HEK293 (cell line): ENCODE measurements around the gene FGFBP3.

ENCODE experiments used
- BCL6B ChIP-seq: fragments of 450-650 bp; formaldehyde crosslinking; IDR thresholded peaks from 2 replicates; pipeline ENCODE4 v1.5.1; 2017; ENCODE audit warnings: missing biosample characterization, missing genetic modification characterization
- HOXC10 ChIP-seq: sonication (generic); formaldehyde crosslinking; IDR thresholded peaks from 2 replicates; pipeline ENCODE4 v1.8.1; 2023; ENCODE audit warnings: mild to moderate bottlenecking, missing genetic modification reagents
- KLF1 ChIP-seq: fragments of 450-650 bp; formaldehyde crosslinking; IDR thresholded peaks from 2 replicates; pipeline ENCODE4 v1.5.1; 2016; ENCODE audit warnings: missing biosample characterization, missing genetic modification characterization
- OVOL3 ChIP-seq: fragments of 450-650 bp; formaldehyde crosslinking; IDR thresholded peaks from 2 replicates; pipeline ENCODE4 v1.5.1; 2016; ENCODE audit warnings: missing biosample characterization, missing genetic modification characterization
- PATZ1 ChIP-seq: fragments of 450-650 bp; formaldehyde crosslinking; IDR thresholded peaks from 2 replicates; pipeline ENCODE4 v1.5.1; 2016; ENCODE audit warnings: missing biosample characterization, missing genetic modification characterization
- PRDM10 ChIP-seq: fragments of 450-650 bp; formaldehyde crosslinking; IDR thresholded peaks from 2 replicates; pipeline ENCODE4 v1.5.1; 2016; ENCODE audit warnings: missing biosample characterization, missing genetic modification characterization
- SCRT1 ChIP-seq: fragments of 450-650 bp; formaldehyde crosslinking; IDR thresholded peaks from 2 replicates; pipeline ENCODE4 v1.5.1; 2016; ENCODE audit warnings: missing biosample characterization, missing genetic modification characterization, borderline replicate concordance
- ZBTB20 ChIP-seq: fragments of 450-650 bp; formaldehyde crosslinking; IDR thresholded peaks from 2 replicates; pipeline ENCODE4 v1.5.1; 2016; ENCODE audit warnings: missing biosample characterization, missing genetic modification characterization
- ZBTB44 ChIP-seq: fragments of 450-650 bp; IDR thresholded peaks from 2 replicates; pipeline ENCODE4 v1.5.1; 2018; ENCODE audit warnings: missing biosample characterization, mild to moderate bottlenecking, missing genetic modification characterization
- ZBTB7A ChIP-seq: fragments of 450-650 bp; formaldehyde crosslinking; IDR thresholded peaks from 2 replicates; pipeline ENCODE4 v1.5.1; 2016; ENCODE audit warnings: low read depth, missing biosample characterization, missing genetic modification characterization
- ZFP37 ChIP-seq: fragments of 450-650 bp; formaldehyde crosslinking; IDR thresholded peaks from 2 replicates; pipeline ENCODE4 v1.5.1; 2016; ENCODE audit warnings: missing biosample characterization, missing genetic modification characterization
- ZNF157 ChIP-seq: fragments of 450-650 bp; formaldehyde crosslinking; IDR thresholded peaks from 2 replicates; pipeline ENCODE4 v1.5.1; 2016; ENCODE audit warnings: missing biosample characterization, missing genetic modification characterization
- ZNF184 ChIP-seq: fragments of 450-650 bp; IDR thresholded peaks from 2 replicates; pipeline ENCODE4 v1.5.1; 2018; ENCODE audit warnings: missing biosample characterization, mild to moderate bottlenecking, missing genetic modification characterization
- ZNF223 ChIP-seq: fragments of 450-650 bp; formaldehyde crosslinking; IDR thresholded peaks from 2 replicates; pipeline ENCODE4 v1.5.1; 2016; ENCODE audit warnings: missing biosample characterization, missing genetic modification characterization
- ZNF239 ChIP-seq: fragments of 450-650 bp; formaldehyde crosslinking; IDR thresholded peaks from 2 replicates; pipeline ENCODE4 v1.5.1; 2016; ENCODE audit warnings: missing biosample characterization, missing genetic modification characterization
- ZNF274 ChIP-seq, 2 experiments: fragments of 200-500 bp in 1 of 2; fragments of 450-650 bp in 1 of 2; sonication (Bioruptor generic) in 1 of 2; formaldehyde crosslinking in 1 of 2; IDR thresholded peaks; 2 replicates each; pipeline versions ENCODE4 v1.5.1 to v1.6.1; 2014 to 2016; ENCODE audit warnings: borderline replicate concordance in 1 of 2, inconsistent platforms in 1 of 2, low read length in 1 of 2, missing biosample characterization in 1 of 2, missing genetic modification characterization in 1 of 2
- ZNF366 ChIP-seq: fragments of 450-650 bp; formaldehyde crosslinking; conservative IDR thresholded peaks from 2 replicates; pipeline ENCODE4 v1.5.1; 2016; ENCODE audit warnings: missing biosample characterization, missing genetic modification characterization
- ZNF394 ChIP-seq: fragments of 450-650 bp; formaldehyde crosslinking; IDR thresholded peaks from 2 replicates; pipeline ENCODE4 v1.5.1; 2016; ENCODE audit warnings: missing biosample characterization, missing genetic modification characterization, mild to moderate bottlenecking, moderate library complexity, borderline replicate concordance
- ZNF449 ChIP-seq: fragments of 450-650 bp; formaldehyde crosslinking; IDR thresholded peaks from 2 replicates; pipeline ENCODE4 v1.5.1; 2017; ENCODE audit warnings: missing biosample characterization, mild to moderate bottlenecking, missing genetic modification characterization, moderate library complexity
- ZNF639 ChIP-seq: fragments of 450-650 bp; formaldehyde crosslinking; IDR thresholded peaks from 2 replicates; pipeline ENCODE4 v1.5.1; 2016; ENCODE audit warnings: missing biosample characterization, missing genetic modification characterization
- ZNF670 ChIP-seq: fragments of 450-650 bp; formaldehyde crosslinking; IDR thresholded peaks from 2 replicates; pipeline ENCODE4 v1.5.1; 2016; ENCODE audit warnings: missing biosample characterization, missing genetic modification characterization, low read depth
- ZNF830 ChIP-seq: fragments of 450-650 bp; IDR thresholded peaks from 2 replicates; pipeline ENCODE4 v1.5.0; 2018; ENCODE audit warnings: missing biosample characterization, missing genetic modification characterization, low read depth, mild to moderate bottlenecking, moderate library complexity
- ZNF843 ChIP-seq: fragments of 450-650 bp; formaldehyde crosslinking; IDR thresholded peaks from 2 replicates; pipeline ENCODE4 v1.5.1; 2016; ENCODE audit warnings: missing biosample characterization, missing genetic modification characterization
- ZSCAN23 ChIP-seq: fragments of 450-650 bp; formaldehyde crosslinking; IDR thresholded peaks from 2 replicates; pipeline ENCODE4 v1.5.1; 2016; ENCODE audit warnings: missing biosample characterization, missing genetic modification characterization
- ZXDB ChIP-seq: fragments of 450-650 bp; formaldehyde crosslinking; IDR thresholded peaks from 2 replicates; pipeline ENCODE4 v1.5.1; 2016; ENCODE audit warnings: missing biosample characterization, missing genetic modification characterization
- TF ChIP-seq, protein P1 (sequence below): IDR thresholded peaks from 2 replicates; pipeline ENCODE4 v1.6.1; 2011; ENCODE audit warnings: mild to moderate bottlenecking, low read depth, low read length, borderline replicate concordance

FGFBP3 gene

DNA sequence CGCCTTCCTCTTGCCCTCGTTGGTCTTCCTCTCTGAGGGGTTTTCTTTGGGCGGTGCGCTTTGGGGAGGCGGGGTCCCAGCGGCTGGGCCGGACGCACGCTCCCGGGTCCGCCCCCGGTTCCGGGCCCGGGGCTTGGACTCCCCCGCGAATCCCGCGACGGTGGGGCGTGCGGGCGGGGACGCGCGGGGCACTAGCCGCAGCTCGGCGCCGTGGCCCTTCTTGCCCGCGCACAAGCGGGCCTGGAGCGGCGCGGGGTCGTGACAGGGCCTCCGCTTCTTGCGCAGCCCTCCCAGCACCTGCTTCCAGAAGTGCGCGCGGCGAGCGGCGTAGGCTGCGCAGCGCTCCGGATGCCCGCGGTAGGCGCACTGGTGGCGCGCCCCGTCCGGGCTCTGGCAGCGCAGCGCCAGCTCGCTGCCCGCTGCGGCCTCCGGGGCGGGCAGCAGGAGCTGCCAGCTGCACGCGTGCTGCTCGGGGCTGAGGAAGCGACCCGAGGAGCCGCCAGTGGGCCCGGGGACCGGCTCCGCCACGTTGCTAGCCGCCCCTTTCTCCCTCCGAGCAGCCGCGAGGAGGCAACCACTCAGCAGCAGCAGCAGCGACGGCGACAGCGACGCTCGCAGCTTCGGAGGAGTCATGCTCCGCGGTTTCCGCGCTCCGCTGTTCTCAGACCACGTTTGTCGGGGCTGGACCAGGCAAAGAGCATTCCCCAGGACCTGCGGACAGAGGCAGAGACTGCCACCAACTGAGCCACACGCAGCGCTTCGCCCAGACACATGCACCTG is 759 bp downstream of the FGFBP3 start (continued):
- TF ChIP-seq ZBTB20 (tag by site-specific recombination) (peak; percentile 86), HOXC10 (CRISPR knock-in tag) (no peak), SCRT1 (tag by site-specific recombination) (no peak), ZNF239 (no peak), ZSCAN23 (tag by site-specific recombination) (no peak), ZNF843 (tag by site-specific recombination) (peak; percentile 49), ZNF449 (no peak), ZBTB7A (tag by site-specific recombination) (no peak; the same call in 1 of the 2 replicates), ZNF223 (tag by site-specific recombination) (no peak), ZNF830 (tag by site-specific recombination) (no peak), ZXDB (tag by site-specific recombination) (peak; percentile 62), PRDM10 (no peak; the same call in none of the 2 replicates), ZNF366 (tag by site-specific recombination) (no peak; the same call in 1 of the 2 replicates), ZFP37 (peak; percentile 79), ZNF274 (IDR thresholded peaks at IDR 0.05; ENCODE audit: low read length) (no peak), ZNF274 (tag by site-specific recombination; IDR thresholded peaks at IDR 0.05; ENCODE audit: borderline replicate concordance) (no peak), ZBTB44 (tag by site-specific recombination) (no peak), ZNF394 (no peak), ZNF639 (tag by site-specific recombination) (0 out of 2 replicates have a peak, but pooled peaks have one; percentile 40), PATZ1 (tag by site-specific recombination) (no peak; the same call in 1 of the 2 replicates), KLF1 (no peak), ZNF670 (tag by site-specific recombination) (no peak), OVOL3 (tag by site-specific recombination) (no peak), ZNF184 (tag by site-specific recombination) (no peak), BCL6B (tag by site-specific recombination) (no peak), ZNF157 (tag by site-specific recombination) (no peak)
- TF ChIP-seq, protein P1, sequence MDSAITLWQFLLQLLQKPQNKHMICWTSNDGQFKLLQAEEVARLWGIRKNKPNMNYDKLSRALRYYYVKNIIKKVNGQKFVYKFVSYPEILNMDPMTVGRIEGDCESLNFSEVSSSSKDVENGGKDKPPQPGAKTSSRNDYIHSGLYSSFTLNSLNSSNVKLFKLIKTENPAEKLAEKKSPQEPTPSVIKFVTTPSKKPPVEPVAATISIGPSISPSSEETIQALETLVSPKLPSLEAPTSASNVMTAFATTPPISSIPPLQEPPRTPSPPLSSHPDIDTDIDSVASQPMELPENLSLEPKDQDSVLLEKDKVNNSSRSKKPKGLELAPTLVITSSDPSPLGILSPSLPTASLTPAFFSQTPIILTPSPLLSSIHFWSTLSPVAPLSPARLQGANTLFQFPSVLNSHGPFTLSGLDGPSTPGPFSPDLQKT: no peak; the same call in 1 of the 2 replicates
